HG02678 (cell line): ENCODE results near the gene WDR64.
"Not testable (repeated sequence)": the region's sequence is repeated elsewhere in the genome, so short reads cannot be mapped to it uniquely, and the experiment has no call there.

Source experiments
- ATAC-seq: cut with Tn5 transposase; IDR thresholded peaks from one replicate; pipeline ENCODE4 v1.9.1; 2021; ENCODE audit warnings: mild to moderate bottlenecking, moderate library complexity; ENCODE audit not compliant: unreplicated experiment

The WDR64 gene

DNA sequence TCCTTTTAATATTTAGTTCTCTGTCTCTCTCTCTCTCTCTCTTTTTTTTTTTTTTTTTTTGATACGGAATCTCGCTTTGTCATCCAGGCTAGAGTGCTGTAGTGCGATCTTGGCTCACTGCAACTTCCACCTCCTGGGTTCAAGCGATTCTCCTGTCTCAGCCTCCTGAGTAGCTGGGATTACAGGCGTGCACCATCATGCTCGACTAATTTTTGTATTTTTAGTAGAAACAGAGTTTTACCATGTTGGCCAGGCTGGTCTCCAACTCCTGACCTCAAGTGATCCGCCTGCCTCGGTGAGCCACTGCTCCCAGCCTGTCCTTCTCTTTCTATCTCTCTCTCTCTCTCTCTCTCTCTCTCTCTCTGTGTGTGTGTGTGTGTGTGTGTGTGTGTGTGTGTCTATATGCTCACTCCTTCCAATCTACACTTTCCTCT lies 83.4 kb downstream of the WDR64 start:
- not testable (repeated sequence) for ATAC-seq

DNA sequence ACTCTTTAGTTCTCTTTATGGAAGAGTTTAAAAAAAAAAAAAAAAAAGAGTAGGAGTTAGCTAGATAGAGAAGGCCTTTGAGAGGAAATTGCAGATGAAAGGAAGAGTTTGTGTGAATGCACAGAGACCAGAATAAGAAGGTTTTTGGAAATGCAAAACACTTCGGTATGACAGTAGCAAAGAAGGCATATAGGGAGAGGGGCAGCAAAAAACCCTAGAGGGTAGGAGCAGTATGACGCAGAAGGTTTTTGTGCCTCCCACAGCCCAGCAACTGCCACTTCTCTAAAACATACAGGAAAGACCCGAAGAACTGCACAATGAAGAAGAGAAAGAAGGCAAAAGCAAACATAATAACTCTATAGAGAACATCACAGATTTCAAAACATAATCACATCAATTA lies 84.3 kb downstream of the WDR64 start:
- ATAC-seq = no peak

DNA sequence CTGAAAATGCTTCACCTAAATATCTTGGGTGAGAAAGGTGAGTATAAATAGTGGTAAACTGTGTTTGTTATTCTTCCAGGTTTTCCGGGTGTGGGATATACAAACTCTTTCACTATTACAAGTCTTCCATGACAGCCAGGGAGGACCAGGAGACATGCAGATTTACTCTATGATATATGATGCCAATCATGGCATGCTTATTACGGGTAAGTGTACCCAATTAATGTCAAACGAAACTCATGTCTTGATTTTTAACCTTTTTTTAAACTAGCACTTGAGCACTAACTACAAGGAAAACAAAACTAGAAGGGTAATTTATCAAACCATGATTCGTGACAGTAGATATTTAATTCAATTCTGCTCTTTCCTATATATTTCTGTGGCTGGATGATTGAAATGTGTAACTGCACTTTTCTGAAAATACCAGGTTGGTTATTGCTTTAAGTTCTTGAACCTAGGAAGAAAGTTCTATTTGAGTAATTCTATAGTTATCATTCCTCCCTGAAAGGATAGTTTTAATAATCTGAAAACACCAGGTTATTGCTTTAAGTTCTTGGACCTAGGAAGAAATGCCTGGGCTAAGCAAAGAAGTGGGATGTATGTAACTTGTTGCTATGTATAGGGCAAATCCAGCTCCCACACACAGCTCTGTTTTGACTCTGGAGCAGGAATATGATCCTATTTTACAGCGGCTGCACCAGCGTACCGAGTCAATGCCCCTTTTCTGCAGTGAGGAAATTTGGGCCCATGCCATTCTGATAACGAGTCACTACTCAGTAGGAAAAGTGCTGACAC lies 86.4 kb downstream of the WDR64 start:
- ATAC-seq = no peak

DNA sequence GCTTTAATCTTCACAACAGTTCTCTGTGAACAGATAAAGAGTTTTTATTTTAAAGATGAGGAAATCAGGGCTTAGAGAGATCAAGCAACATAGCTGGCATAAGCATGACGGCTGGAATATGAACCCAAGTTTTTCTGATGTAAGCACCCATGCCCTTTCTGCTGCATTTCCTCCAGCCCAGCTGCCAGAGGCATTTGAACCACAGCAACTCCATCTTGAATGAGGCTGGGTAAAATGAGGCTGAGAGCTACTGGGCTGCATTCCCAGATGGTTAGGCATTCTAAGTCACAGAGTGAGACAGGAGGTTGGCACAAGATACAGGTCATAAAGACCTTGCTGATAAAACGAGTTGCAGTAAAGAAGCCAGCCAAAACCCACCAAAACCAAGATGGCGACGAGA lies 90.0 kb downstream of the WDR64 start:
- no peak for ATAC-seq

DNA sequence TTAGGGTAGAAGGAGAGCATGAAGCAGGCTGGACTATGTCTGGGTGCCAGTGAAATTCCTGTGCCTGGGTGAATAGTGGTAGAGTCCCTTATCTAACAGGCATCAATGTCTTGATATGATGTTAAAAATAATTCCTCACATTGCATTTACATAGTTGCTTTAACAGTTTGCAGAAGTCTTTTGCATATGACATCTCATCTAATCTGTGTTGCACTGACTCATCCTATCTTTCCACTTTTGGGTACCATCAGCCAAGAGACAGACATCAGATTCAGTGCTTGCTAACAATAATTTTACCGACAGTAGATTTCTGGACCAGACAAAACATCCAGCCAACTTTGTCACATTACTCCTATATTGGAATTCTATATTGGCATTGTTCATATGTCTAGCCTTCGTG lies 92.5 kb downstream of the WDR64 start:
- no peak for ATAC-seq

DNA sequence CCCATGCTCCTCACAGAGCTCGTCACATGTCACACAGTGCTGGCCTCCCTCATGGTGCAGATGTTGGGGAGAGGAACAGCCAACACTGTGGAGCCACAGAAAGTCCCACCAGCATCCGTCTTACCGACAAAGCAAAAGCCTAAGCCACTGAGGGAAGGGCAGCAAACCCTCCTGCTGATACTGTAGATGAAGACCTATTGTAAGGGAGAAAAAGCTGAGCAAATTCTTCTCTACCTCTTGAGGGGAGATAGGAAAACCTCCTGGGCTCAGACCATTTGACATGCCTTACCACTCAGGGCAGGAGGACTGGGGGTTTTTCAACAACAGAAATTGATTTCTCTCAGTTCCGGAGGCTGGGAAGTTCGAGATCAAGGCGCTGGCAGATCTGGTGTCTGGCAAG lies 95.9 kb downstream of the WDR64 start:
- no peak for ATAC-seq

DNA sequence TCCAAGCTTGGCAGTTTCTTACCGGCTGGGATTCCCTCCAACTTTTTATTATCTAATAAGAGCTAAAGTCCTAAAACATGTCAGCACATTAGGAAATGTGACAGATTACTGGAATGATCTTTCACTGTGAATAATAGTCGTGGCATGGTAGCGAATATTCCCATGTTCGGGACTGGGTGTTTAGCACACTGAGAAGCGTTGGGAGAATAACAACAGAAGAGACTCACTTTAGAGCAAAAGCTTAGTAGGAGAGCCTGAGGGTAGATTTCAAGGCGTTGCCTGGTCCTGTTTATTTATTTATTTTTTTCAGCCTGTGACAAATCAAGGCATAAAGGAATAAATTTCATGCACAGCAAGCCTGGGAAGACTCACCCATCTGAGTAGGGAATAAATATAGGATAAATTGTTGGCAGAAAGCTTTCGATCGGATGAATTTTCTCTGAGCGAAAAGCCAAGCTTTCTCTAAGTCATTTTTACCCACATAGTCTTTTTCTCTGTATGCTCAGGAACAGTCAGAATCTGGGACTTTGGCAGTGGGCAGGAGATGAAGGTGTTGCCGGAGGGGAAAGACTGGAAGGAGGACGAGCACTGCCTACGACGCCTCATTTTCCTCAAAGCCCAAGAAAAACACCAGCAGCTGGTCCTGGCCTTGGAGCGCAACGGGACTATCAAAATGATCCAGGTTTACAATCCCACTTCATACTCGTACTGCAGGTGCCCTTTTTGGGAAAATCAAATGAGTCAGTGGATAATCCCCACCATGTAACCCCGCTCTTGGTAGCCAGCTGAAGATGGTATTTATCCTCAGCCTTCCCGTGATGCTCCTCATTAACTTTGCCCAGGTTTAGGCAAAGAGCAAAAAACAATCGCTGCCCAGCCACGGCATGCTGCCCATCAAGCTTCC lies 97.2 kb downstream of the WDR64 start:
- ATAC-seq = no peak

DNA sequence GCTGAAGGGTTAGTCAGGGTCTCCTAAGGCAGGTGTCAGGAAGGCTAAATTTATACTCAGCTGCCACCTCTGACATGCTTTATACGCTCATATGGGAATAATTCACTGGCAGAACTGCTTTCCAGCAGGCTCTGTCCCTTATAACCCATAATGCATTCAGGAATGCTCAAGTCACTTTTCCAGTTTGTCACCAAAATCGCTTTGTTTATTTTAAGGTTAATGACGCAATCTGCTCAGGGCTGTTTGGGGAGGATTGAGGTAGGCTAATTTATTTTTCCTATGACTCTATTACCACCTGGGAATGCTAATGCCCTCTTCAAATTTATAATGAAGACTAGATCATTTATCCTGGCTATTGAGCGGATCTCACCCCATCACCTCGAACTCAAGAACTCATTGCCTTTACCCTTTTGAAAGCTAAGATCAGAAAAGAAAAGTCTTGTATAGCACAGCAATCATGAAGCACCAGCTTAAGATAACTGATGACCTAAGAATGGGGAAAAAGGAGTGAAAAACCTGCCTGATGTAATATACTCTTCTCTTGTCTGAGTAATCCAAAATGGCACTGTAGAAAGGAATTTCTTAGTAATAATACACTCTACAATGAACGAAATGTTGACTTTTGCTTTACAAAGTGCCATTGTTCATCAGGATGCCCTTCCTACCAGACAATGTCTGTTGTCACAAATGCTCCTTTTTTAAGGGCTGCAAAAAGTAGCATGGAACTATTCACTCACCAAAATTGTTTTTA lies 98.0 kb downstream of the WDR64 start:
- ATAC-seq = no peak

DNA sequence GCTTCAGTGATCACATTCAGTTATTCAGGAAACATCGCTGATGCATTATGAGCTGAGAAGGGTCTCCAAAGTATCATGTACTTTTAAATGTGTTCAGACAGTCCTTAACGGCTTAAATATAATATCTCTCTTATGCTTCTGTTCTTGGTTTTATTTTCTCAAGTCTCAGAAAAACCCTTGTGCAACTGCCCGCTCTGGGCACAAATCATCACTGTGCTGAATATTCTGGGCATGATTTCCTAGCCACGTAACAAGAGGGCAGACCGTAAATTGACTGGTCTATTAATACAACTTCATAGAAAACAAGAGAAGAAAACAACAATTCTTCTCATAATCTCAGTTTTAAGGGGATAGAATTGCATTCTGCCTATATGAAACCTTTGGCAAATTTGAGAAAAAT lies 99.4 kb downstream of the WDR64 start:
- ATAC-seq = no peak

DNA sequence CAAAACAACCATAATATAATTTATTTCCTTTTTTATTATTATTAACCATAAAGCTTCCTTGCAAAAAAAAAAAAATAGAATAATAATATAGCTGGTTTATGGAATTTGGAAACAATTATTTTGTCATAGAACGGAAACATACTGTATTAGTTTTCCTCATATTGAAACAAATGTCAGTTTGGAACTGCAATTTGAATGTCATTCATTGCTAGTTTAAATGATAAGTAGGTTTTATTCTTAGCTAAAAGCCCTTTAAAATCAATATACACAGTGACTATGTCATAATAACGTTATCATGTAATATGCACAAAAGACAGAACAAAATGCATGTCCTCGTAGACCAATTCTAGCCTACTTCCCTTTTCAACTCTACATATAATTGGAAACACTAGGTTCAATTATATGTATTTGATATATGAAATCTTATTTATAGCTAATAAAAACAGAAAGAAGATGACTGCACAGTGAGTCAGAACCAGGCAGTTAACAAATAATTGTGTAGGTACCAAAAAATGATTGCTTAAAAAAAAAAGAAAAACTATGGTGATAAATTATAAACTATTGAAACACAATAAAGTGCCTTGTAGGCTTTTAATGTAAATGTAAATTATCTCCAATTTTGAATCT lies 110.7 kb downstream of the WDR64 start:
- no peak for ATAC-seq

DNA sequence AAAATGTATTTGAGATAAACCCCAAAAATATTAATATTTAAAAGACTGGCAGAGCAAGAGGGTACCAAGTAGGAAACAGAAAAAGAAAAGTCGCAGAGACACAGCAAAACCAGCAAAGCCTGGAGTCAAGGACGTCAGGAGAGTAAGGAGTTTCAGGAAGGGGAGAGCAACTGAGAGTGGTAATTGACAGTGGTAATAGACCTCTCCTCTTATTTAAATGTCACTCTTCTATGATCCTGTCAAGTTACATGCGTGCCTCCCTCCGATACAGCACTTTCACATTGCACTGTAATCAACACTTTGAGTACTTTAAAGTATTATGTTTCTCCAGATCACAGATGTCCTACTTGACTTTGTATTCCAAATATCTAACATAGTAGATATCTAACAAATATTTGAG lies 113.3 kb downstream of the WDR64 start:
- ATAC-seq = no peak

DNA sequence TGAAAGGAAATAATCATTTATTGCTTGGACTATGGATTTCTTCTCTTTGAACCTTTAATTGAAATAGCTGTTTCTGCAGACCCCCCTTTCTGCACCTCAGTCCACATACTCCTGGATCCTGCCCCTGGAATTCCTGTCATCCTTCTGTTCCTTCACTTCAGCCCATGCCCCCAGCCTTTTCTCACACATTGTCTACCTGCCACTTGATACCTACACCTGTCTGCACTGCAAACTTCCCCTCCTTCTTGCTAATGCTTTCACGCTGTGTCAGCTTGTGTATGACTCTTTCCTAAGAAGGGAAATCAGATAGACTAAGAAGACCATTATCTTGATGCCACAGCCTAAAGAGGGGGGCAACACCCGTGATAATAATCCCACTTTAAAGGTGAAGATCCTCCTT lies 115.7 kb downstream of the WDR64 start:
- ATAC-seq = no peak

DNA sequence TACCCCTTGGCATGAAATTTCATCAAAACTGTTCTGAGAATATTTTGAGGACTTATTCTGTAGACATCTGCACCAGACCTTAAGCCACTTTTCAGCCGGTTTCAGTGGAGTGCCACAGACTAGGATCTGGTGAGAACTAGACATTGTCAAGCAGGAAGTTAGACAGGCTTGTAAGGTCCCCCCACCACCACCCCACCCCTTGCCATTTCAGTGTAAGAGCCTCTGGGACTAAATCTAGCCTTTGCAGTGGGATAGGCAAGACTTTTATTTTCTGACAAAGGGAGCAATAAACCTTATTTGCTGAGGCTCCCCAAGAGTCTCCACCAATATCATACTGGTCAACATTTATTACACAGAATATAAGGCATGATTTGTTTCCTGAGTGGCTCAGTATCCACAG lies 118.0 kb downstream of the WDR64 start:
- ATAC-seq = no peak

DNA sequence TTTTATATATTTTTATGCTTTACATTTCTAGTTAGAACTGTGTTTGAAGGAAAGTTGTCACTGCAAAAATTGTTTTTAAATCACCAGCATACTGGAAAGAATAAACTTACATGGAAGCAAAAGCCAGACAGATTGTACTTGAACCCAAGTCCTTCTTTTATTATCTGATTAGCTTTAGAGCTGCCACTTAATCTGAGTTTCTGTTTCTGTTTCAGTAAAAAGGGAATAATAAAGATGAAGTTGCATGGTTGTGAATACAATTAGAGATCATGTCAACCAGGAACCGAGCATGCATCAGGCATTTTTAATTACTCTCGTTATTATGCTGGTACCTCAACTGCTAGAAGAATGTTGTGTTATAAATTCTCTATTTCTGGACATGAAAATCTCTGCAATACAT lies 119.0 kb downstream of the WDR64 start:
- no peak for ATAC-seq

DNA sequence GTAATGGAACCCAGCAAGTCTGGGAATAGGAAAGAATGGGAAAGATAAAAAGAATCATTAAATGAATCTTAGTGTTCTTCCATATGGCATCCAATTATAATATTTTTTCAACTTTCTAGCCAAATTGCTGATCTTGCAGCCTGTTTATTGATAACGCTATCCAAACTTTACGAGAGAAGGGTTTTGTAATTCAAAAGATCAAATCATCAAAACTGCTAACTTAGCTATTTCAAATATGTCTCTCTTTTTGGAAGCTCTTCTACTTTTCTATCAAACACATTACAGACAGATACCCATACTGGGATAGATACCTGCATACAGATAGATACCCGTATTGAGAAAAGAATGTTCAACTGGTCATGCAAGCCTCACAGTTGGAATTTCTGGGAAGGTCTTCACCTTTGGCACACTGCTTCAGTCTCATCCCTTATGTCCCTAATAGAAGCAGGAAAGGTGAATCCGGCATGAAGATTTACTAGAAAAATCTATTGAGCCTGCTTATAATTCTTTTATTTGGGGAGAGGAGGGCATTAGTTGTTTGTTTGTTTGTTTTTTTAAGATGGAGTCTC lies 120.9 kb downstream of the WDR64 start:
- ATAC-seq = no peak

DNA sequence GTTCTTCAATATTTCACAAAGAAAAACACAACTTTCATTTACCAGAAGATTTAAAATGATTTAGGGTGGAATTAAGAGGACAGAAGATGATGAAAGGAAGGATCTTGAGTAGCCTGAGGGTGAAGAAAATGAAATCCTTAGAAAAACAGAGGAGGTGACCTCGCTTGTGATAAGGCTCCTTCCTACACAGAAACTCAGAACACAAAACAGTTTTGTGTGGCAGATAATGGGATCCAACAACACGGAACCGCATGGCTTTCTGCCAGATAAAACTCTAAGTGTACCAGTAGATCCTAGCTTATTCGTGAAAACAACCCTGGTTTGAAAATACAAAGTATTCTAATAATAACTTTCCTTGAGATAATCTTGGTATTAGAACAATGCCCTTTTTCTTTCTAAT lies 121.9 kb downstream of the WDR64 start:
- no peak for ATAC-seq

DNA sequence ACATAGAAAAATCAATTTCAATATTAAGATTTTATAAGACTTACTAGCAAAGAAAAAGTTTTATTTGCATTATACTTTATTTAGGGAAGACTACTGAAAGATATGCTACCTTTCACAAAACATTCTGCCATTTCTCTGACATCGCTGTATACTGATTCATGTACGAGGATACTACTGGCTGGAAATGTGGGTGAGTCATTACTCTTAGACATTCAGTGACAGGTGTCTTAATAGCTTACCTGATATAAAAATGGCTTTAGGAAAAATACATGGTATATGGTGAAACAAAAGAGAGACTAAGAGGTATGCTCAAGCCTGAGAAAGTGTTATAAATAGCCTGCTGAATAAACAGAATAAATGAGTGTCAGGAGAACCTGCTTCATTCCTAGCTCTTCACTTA lies 122.9 kb downstream of the WDR64 start:
- no peak for ATAC-seq

DNA sequence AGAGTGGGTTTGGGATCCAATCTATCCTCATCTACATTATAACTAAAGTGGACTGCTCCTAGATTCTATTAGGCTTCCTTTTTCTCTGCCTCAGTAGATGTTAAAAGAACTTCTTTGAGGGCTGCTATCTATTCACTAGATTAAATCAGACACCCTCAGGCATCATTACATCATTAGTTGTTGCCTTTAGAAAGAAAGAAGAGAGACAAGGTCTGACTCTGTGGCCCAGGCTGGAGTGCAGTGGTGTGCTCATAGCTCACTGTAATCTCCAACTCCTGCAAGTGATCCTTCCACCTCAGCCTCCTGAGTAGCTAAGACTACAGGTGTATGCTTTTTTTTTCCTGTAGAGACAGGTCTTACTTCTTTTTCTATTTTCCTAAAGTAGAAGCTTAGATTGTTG lies 124.8 kb downstream of the WDR64 start:
- ATAC-seq = no peak

DNA sequence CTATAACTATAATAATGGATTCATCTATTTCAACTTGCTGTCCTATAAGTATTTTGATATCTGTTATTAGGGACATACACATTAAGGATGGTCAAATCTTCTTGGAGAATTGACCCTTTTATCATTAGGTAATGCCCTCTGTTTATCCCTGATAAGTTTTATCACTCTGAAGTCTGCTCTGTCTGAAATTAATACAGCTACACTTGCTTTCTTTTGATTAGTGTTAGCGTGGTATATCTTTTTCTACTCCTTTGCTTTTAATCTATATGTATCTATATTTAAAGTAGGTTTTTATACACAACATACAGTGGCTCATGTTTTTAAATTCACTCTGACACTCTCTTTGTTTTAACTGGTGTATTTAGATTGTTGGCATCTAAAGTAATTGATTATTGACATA lies 126.0 kb downstream of the WDR64 start:
- no peak for ATAC-seq

DNA sequence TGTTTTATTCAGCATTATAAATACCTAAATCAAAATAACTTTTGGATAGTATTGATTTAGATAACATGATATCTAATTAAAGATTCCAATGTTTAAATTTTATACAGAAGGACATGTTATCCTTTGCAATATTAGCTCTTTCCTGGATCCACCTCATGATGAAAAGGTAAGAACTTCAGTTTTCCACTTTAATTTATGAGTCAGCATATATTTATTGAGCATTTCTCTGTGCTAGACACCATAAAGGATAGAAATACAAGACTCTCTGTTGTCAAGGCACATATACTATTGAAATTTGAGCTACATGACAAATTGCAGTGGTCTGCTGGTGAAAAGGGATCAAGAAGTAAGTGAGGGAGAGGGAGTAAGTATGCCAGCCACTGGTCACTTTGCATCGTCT lies 127.8 kb downstream of the WDR64 start:
- ATAC-seq = no peak

DNA sequence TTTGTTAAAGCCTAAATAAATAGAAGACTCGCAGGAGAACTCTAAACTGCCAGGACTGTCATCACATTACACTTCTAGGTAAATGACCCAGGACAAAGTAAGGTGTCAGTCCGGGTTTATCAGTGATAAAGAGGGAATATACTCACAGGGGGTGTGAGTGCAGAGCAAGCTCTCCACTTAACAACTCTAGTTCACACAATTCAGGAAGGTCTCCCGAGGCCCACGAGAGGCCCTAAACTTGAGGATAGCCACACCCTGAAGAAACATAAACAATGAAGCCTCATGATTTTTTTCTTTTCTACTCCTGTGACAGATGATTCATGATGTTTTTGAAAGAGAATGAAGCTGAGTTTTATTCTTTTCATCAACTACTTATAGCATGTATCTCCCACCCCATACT lies 130.3 kb downstream of the WDR64 start:
- ATAC-seq = no peak
